H1 (cell line): ENCODE results near the gene B3GLCT. TPM values are rescaled to one million over a fixed set of nuclear protein-coding genes. Genes with fewer than 3 reads are reported as not detected.

Source experiments
- CTCF ChIA-PET: fragments of 300-600 bp; sonication (Branson Sonifier 250); formaldehyde crosslinking; loops from one replicate; lab custom pipeline; 2021; ENCODE audit not compliant: partially characterized antibody; lab: Charles Lee
- POLR2A ChIA-PET: fragments of 300-600 bp; sonication (Branson Sonifier 250); formaldehyde crosslinking; loops from one replicate; lab custom pipeline; 2021; ENCODE audit warnings: inconsistent platforms; ENCODE audit not compliant: partially characterized antibody; lab: Charles Lee
- DNase-seq, 2 experiments: peaks; one replicate each; pipeline versions ENCODE4 v3.0.0 to v3.0.0-alpha.2; 2010 to 2022; ENCODE audit warnings: low spot score in 2 of 2, low read depth in 1 of 2, mixed read lengths in 1 of 2
- FAIRE-seq: peaks from 2 replicates; lab custom pipeline; 2011; peaks lifted over from hg19 to GRCh38; lab: Jason Lieb, UNC
- H2AFZ ChIP-seq: 2 replicates; pipeline ENCODE4 v1.8.1; 2012; ENCODE audit warnings: low read length, inconsistent platforms
- H2AK5ac ChIP-seq: 2 replicates; pipeline ENCODE4 v1.6.1; 2013; ENCODE audit warnings: low read depth, low read length
- H2BK120ac ChIP-seq: replicated peaks from 2 replicates; pipeline ENCODE3; 2013; ENCODE audit warnings: low read depth, low read length, inconsistent platforms
- H2BK12ac ChIP-seq: 2 replicates; pipeline ENCODE4 v1.6.1; 2013; ENCODE audit warnings: low read depth, low read length
- H2BK15ac ChIP-seq: 2 replicates; pipeline ENCODE4 v1.6.1; 2013; ENCODE audit warnings: low read length
- H2BK20ac ChIP-seq: 2 replicates; pipeline ENCODE4 v1.6.1; 2013; ENCODE audit warnings: low read length
- H2BK5ac ChIP-seq: 2 replicates; pipeline ENCODE4 v1.6.1; 2013; ENCODE audit warnings: low read depth, low read length
- H3K14ac ChIP-seq: 2 replicates; pipeline ENCODE4 v1.6.1; 2013; ENCODE audit warnings: inconsistent platforms; ENCODE audit not compliant: insufficient read length
- H3K18ac ChIP-seq: 2 replicates; pipeline ENCODE4 v1.6.1; 2013; ENCODE audit warnings: low read length; ENCODE audit errors: extremely low read depth
- H3K23ac ChIP-seq: 2 replicates; pipeline ENCODE4 v1.6.1; 2013; ENCODE audit warnings: inconsistent platforms; ENCODE audit not compliant: insufficient read length
- H3K23me2 ChIP-seq: 2 replicates; pipeline ENCODE4 v1.6.1; 2013; ENCODE audit warnings: low read depth, low read length
- H3K27ac ChIP-seq: 2 replicates; pipeline ENCODE4 v1.6.1; 2011; ENCODE audit warnings: low read depth, low read length, inconsistent platforms
- H3K27me3 ChIP-seq, 4 experiments: replicated peaks in 1 of 4; 1 replicate in 1 of 4; 2 replicates in 3 of 4; pipeline versions ENCODE4 v1.6.1 to v1.8.1; 2011 to 2013; ENCODE audit warnings: low read length in 3 of 4, mild to moderate bottlenecking in 3 of 4, inconsistent platforms in 2 of 4, mixed read lengths in 2 of 4, moderate library complexity in 1 of 4; ENCODE audit not compliant: control insufficient read depth in 3 of 4, insufficient read depth in 3 of 4; ENCODE audit errors: extremely low read depth in 1 of 4
- H3K36me3 ChIP-seq, 4 experiments: 2 replicates each; pipeline versions ENCODE4 v1.6.1 to v1.8.1; 2011 to 2013; ENCODE audit warnings: mild to moderate bottlenecking in 4 of 4, low read length in 3 of 4, moderate library complexity in 2 of 4, control low read depth in 1 of 4, inconsistent platforms in 1 of 4; ENCODE audit not compliant: insufficient read depth in 4 of 4, control insufficient read depth in 2 of 4
- H3K4ac ChIP-seq: replicated peaks from 2 replicates; pipeline ENCODE3; 2013; ENCODE audit warnings: low read length, low read depth, mixed read lengths, inconsistent platforms; ENCODE audit not compliant: insufficient read length
- H3K4me1 ChIP-seq, 4 experiments: replicated peaks in 1 of 4; 1 replicate in 1 of 4; 2 replicates in 3 of 4; pipeline versions ENCODE4 v1.6.1 to v1.8.1; 2011 to 2013; ENCODE audit warnings: low read length in 3 of 4, inconsistent platforms in 2 of 4, mixed read lengths in 1 of 4; ENCODE audit not compliant: insufficient read depth in 4 of 4, control insufficient read depth in 3 of 4
- H3K4me2 ChIP-seq, 2 experiments: 2 replicates each; pipeline versions ENCODE4 v1.6.1 to v1.8.1; 2011 to 2013; ENCODE audit warnings: low read depth in 2 of 2, low read length in 2 of 2, control low read depth in 1 of 2, inconsistent platforms in 1 of 2, mild to moderate bottlenecking in 1 of 2; ENCODE audit not compliant: insufficient read depth in 1 of 2
- H3K4me3 ChIP-seq, 4 experiments: fragments of 200-600, 300-600 bp in 1 of 4; sonication (generic), shearing (Covaris generic), sonication (Bioruptor Twin) in 1 of 4; 2 replicates each; pipeline versions ENCODE4 v1.5.1 to v1.8.1; 2011 to 2016; ENCODE audit warnings: low read length in 4 of 4, low read depth in 3 of 4, control low read depth in 2 of 4, inconsistent platforms in 2 of 4, mild to moderate bottlenecking in 2 of 4, mixed read lengths in 1 of 4, moderate library complexity in 1 of 4; ENCODE audit not compliant: insufficient read depth in 2 of 4; ENCODE audit errors: extremely low read depth in 1 of 4
- H3K56ac ChIP-seq: replicated peaks from 2 replicates; pipeline ENCODE3; 2013; ENCODE audit warnings: low read depth, mild to moderate bottlenecking, mixed read lengths, low read length, inconsistent platforms; ENCODE audit not compliant: insufficient read length
- H3K79me1 ChIP-seq: 2 replicates; pipeline ENCODE4 v1.6.1; 2013; ENCODE audit warnings: low read depth, low read length, control low read depth
- H3K79me2 ChIP-seq, 2 experiments: 2 replicates each; pipeline versions ENCODE4 v1.6.1 to v1.8.1; 2012 to 2013; ENCODE audit warnings: low read length in 2 of 2, mild to moderate bottlenecking in 2 of 2, inconsistent platforms in 1 of 2; ENCODE audit not compliant: insufficient read depth in 2 of 2, control insufficient read depth in 1 of 2
- H3K9ac ChIP-seq, 4 experiments: replicated peaks in 1 of 4; 1 replicate in 1 of 4; 2 replicates in 3 of 4; pipeline versions ENCODE4 v1.6.1 to v1.8.1; 2011 to 2013; ENCODE audit warnings: low read depth in 3 of 4, low read length in 3 of 4, control low read depth in 2 of 4, mild to moderate bottlenecking in 2 of 4, moderate library complexity in 2 of 4, inconsistent platforms in 1 of 4; ENCODE audit errors: extremely low read depth in 1 of 4
- H3K9me3 ChIP-seq, 2 experiments: 2 replicates each; pipeline versions ENCODE4 v1.6.1 to v1.8.1; 2012 to 2013; ENCODE audit warnings: mild to moderate bottlenecking in 2 of 2, moderate library complexity in 2 of 2, control low read depth in 1 of 2, inconsistent platforms in 1 of 2, low read depth in 1 of 2, low read length in 1 of 2, mixed read lengths in 1 of 2; ENCODE audit not compliant: insufficient read depth in 2 of 2
- H4K20me1 ChIP-seq, 2 experiments: replicated peaks in 1 of 2; 2 replicates each; pipeline versions ENCODE3 to v1.8.1; 2011 to 2013; ENCODE audit warnings: inconsistent platforms in 2 of 2, low read length in 2 of 2, mild to moderate bottlenecking in 1 of 2; ENCODE audit not compliant: insufficient read depth in 2 of 2, control insufficient read depth in 1 of 2
- H4K5ac ChIP-seq: 2 replicates; pipeline ENCODE4 v1.6.1; 2013; ENCODE audit warnings: low read length, low read depth, mixed read lengths, inconsistent platforms; ENCODE audit not compliant: insufficient read length
- H4K8ac ChIP-seq: 2 replicates; pipeline ENCODE4 v1.8.0; 2013; ENCODE audit warnings: mild to moderate bottlenecking, moderate library complexity, low read length, inconsistent platforms; ENCODE audit not compliant: insufficient read depth; ENCODE audit errors: extremely low read depth
- H4K91ac ChIP-seq: replicated peaks from 2 replicates; pipeline ENCODE3; 2013; ENCODE audit warnings: low read length, mixed read lengths, inconsistent platforms; ENCODE audit not compliant: insufficient read length
- ATF3 ChIP-seq: IDR thresholded peaks from 2 replicates; pipeline ENCODE4 v1.6.1; 2011; ENCODE audit warnings: low read depth, mild to moderate bottlenecking, low read length; ENCODE audit not compliant: insufficient read depth
- WGBS, 2 experiments: shearing (Covaris generic) in 1 of 2; methylation state at CpG; one replicate each; pipeline versions ENCODE4 v1.1.6 to v1.1.7; 2013 to 2015; ENCODE audit warnings: low lambda C conversion rate in 2 of 2, mixed read lengths in 2 of 2, inconsistent platforms in 1 of 2, low coverage in 1 of 2, missing lambda C conversion rate in 1 of 2; ENCODE audit not compliant: insufficient replicate concordance in 2 of 2, insufficient coverage in 1 of 2, insufficient read length in 1 of 2; ENCODE audit errors: extremely low coverage in 1 of 2, missing lambda C conversion rate in 1 of 2; 5-methylcytosine and 5-hydroxymethylcytosine counted together
- polyA plus RNA-seq, 7 experiments: library from polyadenylated mRNA; depleted of rRNA in 3 of 7; stranded (reverse) in 5 of 7; unstranded in 2 of 7; fragments of >200 nt in 5 of 7; fragments of 200-250 nt in 2 of 7; gene quantifications; 1 replicate in 5 of 7; 2 replicates in 1 of 7; 4 replicates in 1 of 7; pipeline versions ENCODE4 v1.2.1 to v1.2.3, GENCODE V29; 2011 to 2013; ENCODE audit warnings: missing spikeins in 2 of 7, mixed read lengths in 2 of 7
- total RNA-seq: library from RNA; stranded (reverse); fragmentation: NEBNext Ultra II Directional; extraction: Animal tissue kit (Norgen Biotek cat#: 25700); gene quantifications from 2 replicates; pipeline ENCODE4 v1.2.1, GENCODE V29; 2021

The B3GLCT gene
- total and polyA plus RNA-seq, 2 of the 8 experiments (the other 6 are each of a cell fraction or from before 2014, with no cell fraction given), result 1.5 to 4.1 TPM

GRCh38 chr13:31311921-31312320 is 112.1 kb downstream of the B3GLCT start:
- Histone ChIP-seq H3K27me3 (no peaks in the 10 kb centered on the region), H2AFZ (no peak overlapping the region), H3K4ac (no peak overlapping the region), H3K14ac (no peak overlapping the region), H2BK120ac (no peak overlapping the region), H3K18ac (no peak overlapping the region), H3K23me2 (no peaks in the 10 kb centered on the region), H3K9me3 (peaks cover 35 to 49% of the 10 kb centered on the region in 2 experiments), H2BK12ac (no peak overlapping the region), H4K8ac (no peak overlapping the region), H4K20me1 (no peaks in the 10 kb centered on the region), H3K36me3 (peaks cover 0 to 13% (median 1%) of the 10 kb centered on the region in 4 experiments; a peak in 4 of 8 replicates), H2BK20ac (no peak overlapping the region), H3K4me1 (no peaks in the 10 kb centered on the region), H4K5ac (no peak overlapping the region), H3K79me1 (no peaks in the 10 kb centered on the region), H2BK5ac (no peak overlapping the region), H3K79me2 (no peaks in the 10 kb centered on the region), H3K4me3 (no peak overlapping the region), H2BK15ac (no peak overlapping the region), H4K91ac (no peak overlapping the region), H2AK5ac (no peak overlapping the region), H3K9ac (no peak overlapping the region), H3K4me2 (no peak overlapping the region), H3K23ac (no peak overlapping the region), H3K56ac (no peak overlapping the region), H3K27ac (no peak overlapping the region)
- ChIA-PET POLR2A (no interaction called here), CTCF (no interaction called here)
- WGBS, 2 experiments, result 100% methylated on average over 2 of the region's 2 CpGs; no CpG with 5 or more reads in 1 of the 2 experiments
- no peak for FAIRE-seq
- no peak for DNase-seq
- TF ChIP-seq ATF3, result no peak
